A549 treated with dexamethasone at 1 μM for 4 hours (cell line): ENCODE data around the gene RNFT2. TPM values are rescaled to one million over a fixed set of nuclear protein-coding genes. Genes with fewer than 3 reads are reported as not detected.

Source experiments
- total RNA-seq: library from RNA; stranded (reverse); fragments of 200-300 nt; extraction: Qiagen RNA extraction; gene quantifications from 5 replicates; pipeline ENCODE4 v1.2.3, GENCODE V29; 2022

RNFT2 gene
- 2.7 to 3.3 TPM (median 2.8 TPM) in 5 replicates for total RNA-seq

GRCh38 chr12:116737774-116738657 is at the start of gene RNFT2, which contains the start of gene SPRING1:
Gene RNFT2 (plus strand): TSS chr12:116738315. CDS start chr12:116740498, 2,183 bp downstream.
Gene SPRING1 (minus strand): TSS chr12:116738069. CDS start chr12:116737900, 169 bp downstream.

GRCh38 chr12:116881325-116881876 is 143.3 kb downstream of the RNFT2 start, which contains the start of gene HRK:
Gene HRK (minus strand): TSS chr12:116881441. CDS start chr12:116881307, 134 bp downstream.

Other genes starting within 250 kb of the RNFT2 start
- gene MAP1LC3B2, start 178.9 kb upstream of the RNFT2 start, total RNA-seq, result 0.81 to 1.3 TPM (median 1.1 TPM) in 5 replicates
- 17.0 to 29.8 TPM (median 23.7 TPM) in 5 replicates for gene SPRING1, start 246 bp upstream of the RNFT2 start, total RNA-seq
- 1.3 to 2.1 TPM (median 1.6 TPM) in 5 replicates for gene HRK, start 143.1 kb downstream of the RNFT2 start, total RNA-seq
- 4.8 to 8.1 TPM (median 7.0 TPM) in 5 replicates for gene FBXW8, start 172.6 kb downstream of the RNFT2 start, total RNA-seq